Esophagus muscularis mucosa (tissue), 4 donors: ENCODE results near the gene CTDP1.

Experiments used
- EP300 ChIP-seq: sonication (generic); formaldehyde crosslinking; IDR thresholded peaks from one replicate; pipeline ENCODE4 v1.6.1; 2017; ENCODE audit warnings: antibody characterized with exemption
- POLR2A ChIP-seq: fragments of 450-650 bp; IDR thresholded peaks from one replicate; pipeline ENCODE4 v1.6.1; 2017; ENCODE audit warnings: antibody characterized with exemption, moderate library complexity, mild to moderate bottlenecking, low read depth
- TF ChIP-seq, protein P1 (sequence below), 3 experiments: fragments of 200-600 bp in 2 of 3; fragments of 450-650 bp in 1 of 3; sonication (generic) in 2 of 3; IDR thresholded peaks; one replicate each; pipeline ENCODE4 v1.5.1; 2017 to 2019; ENCODE audit warnings: antibody characterized with exemption in 3 of 3, mild to moderate bottlenecking in 2 of 3, moderate library complexity in 1 of 3

DNA sequence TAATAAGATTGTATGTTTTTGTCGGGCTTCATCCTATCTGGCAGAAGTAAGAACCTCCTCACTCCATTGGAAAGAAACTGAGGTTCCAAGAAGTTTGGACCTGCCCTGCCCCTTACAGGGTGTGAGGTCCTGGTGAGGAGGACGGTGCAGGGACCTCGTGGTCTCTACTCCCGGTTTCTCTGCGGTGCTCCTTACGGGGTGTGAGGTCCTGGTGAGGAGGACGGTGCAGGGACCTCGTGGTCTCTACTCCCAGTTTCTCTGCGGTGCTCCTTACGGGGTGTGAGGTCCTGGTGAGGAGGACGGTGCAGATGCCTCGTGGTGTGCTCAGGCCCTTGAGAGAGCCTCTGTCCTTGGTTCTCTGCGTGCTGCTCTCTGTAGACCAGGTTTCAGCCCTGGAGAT, 5.2 kb downstream of the CTDP1 start:
- TF ChIP-seq, protein P1, sequence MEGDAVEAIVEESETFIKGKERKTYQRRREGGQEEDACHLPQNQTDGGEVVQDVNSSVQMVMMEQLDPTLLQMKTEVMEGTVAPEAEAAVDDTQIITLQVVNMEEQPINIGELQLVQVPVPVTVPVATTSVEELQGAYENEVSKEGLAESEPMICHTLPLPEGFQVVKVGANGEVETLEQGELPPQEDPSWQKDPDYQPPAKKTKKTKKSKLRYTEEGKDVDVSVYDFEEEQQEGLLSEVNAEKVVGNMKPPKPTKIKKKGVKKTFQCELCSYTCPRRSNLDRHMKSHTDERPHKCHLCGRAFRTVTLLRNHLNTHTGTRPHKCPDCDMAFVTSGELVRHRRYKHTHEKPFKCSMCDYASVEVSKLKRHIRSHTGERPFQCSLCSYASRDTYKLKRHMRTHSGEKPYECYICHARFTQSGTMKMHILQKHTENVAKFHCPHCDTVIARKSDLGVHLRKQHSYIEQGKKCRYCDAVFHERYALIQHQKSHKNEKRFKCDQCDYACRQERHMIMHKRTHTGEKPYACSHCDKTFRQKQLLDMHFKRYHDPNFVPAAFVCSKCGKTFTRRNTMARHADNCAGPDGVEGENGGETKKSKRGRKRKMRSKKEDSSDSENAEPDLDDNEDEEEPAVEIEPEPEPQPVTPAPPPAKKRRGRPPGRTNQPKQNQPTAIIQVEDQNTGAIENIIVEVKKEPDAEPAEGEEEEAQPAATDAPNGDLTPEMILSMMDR (IDR thresholded peaks at IDR 0.05) = no peak
- TF ChIP-seq POLR2A (no peak), EP300 (no peak)
